ENCODE results near the gene MAD1L1.

DNA sequence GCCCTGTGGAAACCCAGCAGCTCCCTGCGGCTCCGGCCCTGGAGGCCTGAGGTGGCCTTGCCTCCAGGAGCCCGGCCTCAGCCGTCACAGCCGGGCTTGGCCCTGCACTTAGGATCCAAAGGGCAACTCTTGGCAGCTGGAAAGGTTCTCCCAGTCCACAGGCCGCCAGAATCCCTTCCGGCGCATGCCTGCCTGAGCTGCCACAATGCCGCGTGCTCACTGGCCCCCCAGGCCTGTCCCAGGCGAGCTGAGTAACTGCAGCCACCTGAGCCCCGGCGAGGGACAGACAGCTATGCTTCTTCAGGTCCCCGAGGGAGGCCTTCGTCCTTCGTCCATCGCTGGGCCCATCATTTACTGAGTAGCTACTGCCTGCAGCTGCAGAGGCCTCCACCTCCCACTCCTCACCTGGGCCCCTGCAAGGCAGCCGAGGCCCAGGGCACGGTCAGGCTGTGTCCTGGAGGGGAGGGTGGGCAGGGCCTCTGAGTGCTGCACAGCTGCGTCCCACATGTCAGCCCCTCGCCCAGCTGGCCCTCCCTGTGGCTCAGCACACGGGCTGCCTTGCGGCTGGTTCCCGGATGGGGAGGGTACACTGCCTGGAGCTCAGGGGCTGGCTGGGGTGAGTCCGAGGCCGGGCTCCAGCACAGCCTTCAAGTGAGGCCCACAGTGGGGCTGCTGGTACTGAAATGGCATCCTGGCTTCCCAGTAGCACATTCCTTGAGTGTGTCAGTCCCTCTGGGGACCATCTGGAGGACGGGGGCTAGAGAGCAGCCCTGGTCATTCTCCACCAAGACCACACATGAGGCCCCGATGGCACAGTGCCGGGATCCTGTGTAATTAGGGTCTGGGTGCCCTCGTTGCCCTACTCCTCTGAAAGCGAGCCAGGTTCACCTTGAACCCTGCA is 390.2 kb downstream of the MAD1L1 start:
- TF ChIP-seq, protein P1, sequence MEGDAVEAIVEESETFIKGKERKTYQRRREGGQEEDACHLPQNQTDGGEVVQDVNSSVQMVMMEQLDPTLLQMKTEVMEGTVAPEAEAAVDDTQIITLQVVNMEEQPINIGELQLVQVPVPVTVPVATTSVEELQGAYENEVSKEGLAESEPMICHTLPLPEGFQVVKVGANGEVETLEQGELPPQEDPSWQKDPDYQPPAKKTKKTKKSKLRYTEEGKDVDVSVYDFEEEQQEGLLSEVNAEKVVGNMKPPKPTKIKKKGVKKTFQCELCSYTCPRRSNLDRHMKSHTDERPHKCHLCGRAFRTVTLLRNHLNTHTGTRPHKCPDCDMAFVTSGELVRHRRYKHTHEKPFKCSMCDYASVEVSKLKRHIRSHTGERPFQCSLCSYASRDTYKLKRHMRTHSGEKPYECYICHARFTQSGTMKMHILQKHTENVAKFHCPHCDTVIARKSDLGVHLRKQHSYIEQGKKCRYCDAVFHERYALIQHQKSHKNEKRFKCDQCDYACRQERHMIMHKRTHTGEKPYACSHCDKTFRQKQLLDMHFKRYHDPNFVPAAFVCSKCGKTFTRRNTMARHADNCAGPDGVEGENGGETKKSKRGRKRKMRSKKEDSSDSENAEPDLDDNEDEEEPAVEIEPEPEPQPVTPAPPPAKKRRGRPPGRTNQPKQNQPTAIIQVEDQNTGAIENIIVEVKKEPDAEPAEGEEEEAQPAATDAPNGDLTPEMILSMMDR (IDR thresholded peaks at IDR 0.05; ENCODE audit: insufficient read depth, low read length, poor library complexity, severe bottlenecking): no peak
- TF ChIP-seq EZH2phosphoT487 (conservative IDR thresholded peaks at IDR 0.05; ENCODE audit: low read length): no peak
